ENCODE results near the gene ATP1A3. TPM values are rescaled to one million over a fixed set of nuclear protein-coding genes. Genes with fewer than 3 reads are reported as not detected.

Gene ATP1A3
- total and polyA plus RNA-seq, 2 of the 13 experiments (the other 11 are each of a cell fraction or from before 2014, with no cell fraction given) = 0.01 to 0.04 TPM

DNA sequence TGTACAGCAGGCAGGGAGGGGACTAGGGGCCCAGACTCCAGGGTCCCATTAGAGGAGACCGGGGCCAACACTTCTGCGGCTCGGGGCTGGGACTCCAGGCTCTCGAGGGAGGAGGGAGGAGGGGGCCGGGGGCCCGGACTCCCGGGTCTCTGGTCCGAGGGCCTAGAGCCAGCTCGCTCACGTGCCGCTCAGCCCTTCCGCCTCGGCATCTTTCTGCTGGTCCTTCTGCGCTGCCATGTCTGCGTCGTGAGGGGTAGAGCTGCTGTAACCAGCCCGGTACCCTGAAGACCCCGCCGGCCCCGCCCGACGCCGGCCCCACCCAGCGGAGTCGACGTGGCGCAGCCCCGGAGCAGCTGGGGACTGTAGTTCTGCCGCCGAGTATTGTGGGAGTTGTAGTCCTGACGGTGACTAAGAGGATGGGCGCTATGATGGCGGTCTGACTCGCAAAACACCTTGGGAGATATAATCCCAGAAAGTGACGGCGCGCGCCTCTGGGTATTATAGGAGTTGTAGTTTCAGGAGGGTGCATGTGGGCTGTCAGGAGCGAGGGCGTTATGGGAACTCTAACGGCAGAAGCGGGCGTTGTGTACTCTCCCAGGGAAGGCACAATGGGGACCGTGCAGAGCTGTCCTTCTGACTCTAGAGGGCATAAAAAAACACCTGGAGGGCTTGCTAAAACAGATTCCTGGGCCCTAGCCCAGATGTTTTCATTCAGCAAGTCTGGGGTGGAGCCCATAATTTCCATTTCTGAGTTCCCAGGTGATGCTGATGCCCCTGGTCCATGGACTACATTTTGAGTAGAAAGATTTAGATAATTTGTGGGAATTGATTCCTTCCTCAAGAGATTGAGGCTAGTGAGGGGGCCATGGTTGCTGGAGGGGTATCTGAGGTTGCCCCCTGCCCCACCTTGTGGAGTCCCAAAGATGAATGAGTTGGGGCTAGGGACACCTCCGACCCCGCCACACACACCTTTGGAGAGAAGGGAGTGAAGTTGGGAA is 34.7 kb downstream of the ATP1A3 start, which contains the start of gene RABAC1 (continued):
- TF ChIP-seq ZNF572 (CRISPR knock-in tag; IDR thresholded peaks at IDR 0.05) = no peak
- no peak for TF ChIP-seq HES4 (CRISPR knock-in tag; IDR thresholded peaks at IDR 0.05; ENCODE audit: borderline replicate concordance)
- TF ChIP-seq SKI (IDR thresholded peaks at IDR 0.05; ENCODE audit: partially characterized antibody) = no peak
- TF ChIP-seq RFXAP (CRISPR knock-in tag; IDR thresholded peaks at IDR 0.05; ENCODE audit: borderline replicate concordance) = no peak
- TF ChIP-seq CREB1 (IDR thresholded peaks at IDR 0.05) = peak; percentile 81
- peak; percentile 95 for TF ChIP-seq CREB1 (CRISPR knock-in tag; IDR thresholded peaks at IDR 0.05)
- TF ChIP-seq, protein P1, sequence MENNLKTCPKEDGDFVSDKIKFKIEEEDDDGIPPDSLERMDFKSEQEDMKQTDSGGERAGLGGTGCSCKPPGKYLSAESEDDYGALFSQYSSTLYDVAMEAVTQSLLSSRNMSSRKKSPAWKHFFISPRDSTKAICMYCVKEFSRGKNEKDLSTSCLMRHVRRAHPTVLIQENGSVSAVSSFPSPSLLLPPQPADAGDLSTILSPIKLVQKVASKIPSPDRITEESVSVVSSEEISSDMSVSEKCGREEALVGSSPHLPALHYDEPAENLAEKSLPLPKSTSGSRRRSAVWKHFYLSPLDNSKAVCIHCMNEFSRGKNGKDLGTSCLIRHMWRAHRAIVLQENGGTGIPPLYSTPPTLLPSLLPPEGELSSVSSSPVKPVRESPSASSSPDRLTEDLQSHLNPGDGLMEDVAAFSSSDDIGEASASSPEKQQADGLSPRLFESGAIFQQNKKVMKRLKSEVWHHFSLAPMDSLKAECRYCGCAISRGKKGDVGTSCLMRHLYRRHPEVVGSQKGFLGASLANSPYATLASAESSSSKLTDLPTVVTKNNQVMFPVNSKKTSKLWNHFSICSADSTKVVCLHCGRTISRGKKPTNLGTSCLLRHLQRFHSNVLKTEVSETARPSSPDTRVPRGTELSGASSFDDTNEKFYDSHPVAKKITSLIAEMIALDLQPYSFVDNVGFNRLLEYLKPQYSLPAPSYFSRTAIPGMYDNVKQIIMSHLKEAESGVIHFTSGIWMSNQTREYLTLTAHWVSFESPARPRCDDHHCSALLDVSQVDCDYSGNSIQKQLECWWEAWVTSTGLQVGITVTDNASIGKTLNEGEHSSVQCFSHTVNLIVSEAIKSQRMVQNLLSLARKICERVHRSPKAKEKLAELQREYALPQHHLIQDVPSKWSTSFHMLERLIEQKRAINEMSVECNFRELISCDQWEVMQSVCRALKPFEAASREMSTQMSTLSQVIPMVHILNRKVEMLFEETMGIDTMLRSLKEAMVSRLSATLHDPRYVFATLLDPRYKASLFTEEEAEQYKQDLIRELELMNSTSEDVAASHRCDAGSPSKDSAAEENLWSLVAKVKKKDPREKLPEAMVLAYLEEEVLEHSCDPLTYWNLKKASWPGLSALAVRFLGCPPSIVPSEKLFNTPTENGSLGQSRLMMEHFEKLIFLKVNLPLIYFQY (CRISPR knock-in tag; IDR thresholded peaks at IDR 0.05; ENCODE audit: borderline replicate concordance) = no peak
- TF ChIP-seq ZNF10 (CRISPR knock-in tag; IDR thresholded peaks at IDR 0.05; ENCODE audit: borderline replicate concordance, low read depth) = no peak
- peak; percentile 22; the same call in 1 of the 2 replicates for TF ChIP-seq SOX5 (CRISPR knock-in tag; IDR thresholded peaks at IDR 0.05; ENCODE audit: borderline replicate concordance)
- TF ChIP-seq RFX5 (IDR thresholded peaks at IDR 0.05; ENCODE audit: low read depth, low read length) = no peak
- no peak for TF ChIP-seq NONO (IDR thresholded peaks at IDR 0.05)
- 0 out of 2 replicates have a peak, but pooled peaks have one; percentile 31 for TF ChIP-seq NONO (CRISPR knock-in tag; conservative IDR thresholded peaks at IDR 0.05)
- TF ChIP-seq, protein P2, sequence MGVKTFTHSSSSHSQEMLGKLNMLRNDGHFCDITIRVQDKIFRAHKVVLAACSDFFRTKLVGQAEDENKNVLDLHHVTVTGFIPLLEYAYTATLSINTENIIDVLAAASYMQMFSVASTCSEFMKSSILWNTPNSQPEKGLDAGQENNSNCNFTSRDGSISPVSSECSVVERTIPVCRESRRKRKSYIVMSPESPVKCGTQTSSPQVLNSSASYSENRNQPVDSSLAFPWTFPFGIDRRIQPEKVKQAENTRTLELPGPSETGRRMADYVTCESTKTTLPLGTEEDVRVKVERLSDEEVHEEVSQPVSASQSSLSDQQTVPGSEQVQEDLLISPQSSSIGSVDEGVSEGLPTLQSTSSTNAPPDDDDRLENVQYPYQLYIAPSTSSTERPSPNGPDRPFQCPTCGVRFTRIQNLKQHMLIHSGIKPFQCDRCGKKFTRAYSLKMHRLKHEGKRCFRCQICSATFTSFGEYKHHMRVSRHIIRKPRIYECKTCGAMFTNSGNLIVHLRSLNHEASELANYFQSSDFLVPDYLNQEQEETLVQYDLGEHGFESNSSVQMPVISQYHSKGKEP (CRISPR knock-in tag; IDR thresholded peaks at IDR 0.05) = no peak
- TF ChIP-seq PRPF4 (IDR thresholded peaks at IDR 0.05; ENCODE audit: low read depth, low read length, poor library complexity, severe bottlenecking) = no peak
- TF ChIP-seq ZBTB20 (CRISPR knock-in tag; IDR thresholded peaks at IDR 0.05; ENCODE audit: borderline replicate concordance, low read depth) = no peak
- no peak for TF ChIP-seq CEBPG (CRISPR knock-in tag; IDR thresholded peaks at IDR 0.05)
- 0 out of 2 replicates have a peak, but pooled peaks have one; percentile 38 for TF ChIP-seq SIN3A (IDR thresholded peaks at IDR 0.05; ENCODE audit: borderline replicate concordance, low read depth, low read length)
- no peak for TF ChIP-seq MZF1 (CRISPR knock-in tag; IDR thresholded peaks at IDR 0.05; ENCODE audit: borderline replicate concordance)
- no peak for TF ChIP-seq KAT7 (CRISPR knock-in tag; IDR thresholded peaks at IDR 0.05; ENCODE audit: borderline replicate concordance)
- peak; percentile 64; the same call in 1 of the 2 replicates for TF ChIP-seq YEATS2 (CRISPR knock-in tag; IDR thresholded peaks at IDR 0.05; ENCODE audit: borderline replicate concordance)
- TF ChIP-seq, protein P3, sequence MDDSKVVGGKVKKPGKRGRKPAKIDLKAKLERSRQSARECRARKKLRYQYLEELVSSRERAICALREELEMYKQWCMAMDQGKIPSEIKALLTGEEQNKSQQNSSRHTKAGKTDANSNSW (CRISPR knock-in tag; IDR thresholded peaks at IDR 0.05; ENCODE audit: borderline replicate concordance) = no peak
- TF ChIP-seq, protein P4, sequence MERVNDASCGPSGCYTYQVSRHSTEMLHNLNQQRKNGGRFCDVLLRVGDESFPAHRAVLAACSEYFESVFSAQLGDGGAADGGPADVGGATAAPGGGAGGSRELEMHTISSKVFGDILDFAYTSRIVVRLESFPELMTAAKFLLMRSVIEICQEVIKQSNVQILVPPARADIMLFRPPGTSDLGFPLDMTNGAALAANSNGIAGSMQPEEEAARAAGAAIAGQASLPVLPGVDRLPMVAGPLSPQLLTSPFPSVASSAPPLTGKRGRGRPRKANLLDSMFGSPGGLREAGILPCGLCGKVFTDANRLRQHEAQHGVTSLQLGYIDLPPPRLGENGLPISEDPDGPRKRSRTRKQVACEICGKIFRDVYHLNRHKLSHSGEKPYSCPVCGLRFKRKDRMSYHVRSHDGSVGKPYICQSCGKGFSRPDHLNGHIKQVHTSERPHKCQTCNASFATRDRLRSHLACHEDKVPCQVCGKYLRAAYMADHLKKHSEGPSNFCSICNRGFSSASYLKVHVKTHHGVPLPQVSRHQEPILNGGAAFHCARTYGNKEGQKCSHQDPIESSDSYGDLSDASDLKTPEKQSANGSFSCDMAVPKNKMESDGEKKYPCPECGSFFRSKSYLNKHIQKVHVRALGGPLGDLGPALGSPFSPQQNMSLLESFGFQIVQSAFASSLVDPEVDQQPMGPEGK (CRISPR knock-in tag; IDR thresholded peaks at IDR 0.05) = peak; percentile 69

Data from HepG2 (cell line).